OCI-LY1 (cell line): Measurements from ENCODE around the gene C9orf72.

Source experiments
- H2AFZ ChIP-seq: fragments of 200-600 bp; sonication (generic), shearing (Covaris generic); 2 replicates; pipeline ENCODE4 v1.6.0; 2014; ENCODE audit warnings: antibody characterized with exemption, mild to moderate bottlenecking, low read length
- H3F3A ChIP-seq: fragments of 200-600 bp; sonication (generic), shearing (Covaris generic); 2 replicates; pipeline ENCODE4 v1.6.0; 2014; ENCODE audit warnings: mild to moderate bottlenecking, antibody characterized with exemption, low read length, moderate library complexity; ENCODE audit not compliant: insufficient read depth
- H3K27ac ChIP-seq: fragments of 200-600 bp; sonication (generic); 2 replicates; pipeline ENCODE4 v1.5.1; 2014; ENCODE audit warnings: low read length, mixed run types, mild to moderate bottlenecking, low read depth; ENCODE audit not compliant: poor library complexity, severe bottlenecking
- H3K27me3 ChIP-seq: fragments of 200-600 bp; sonication (generic); 2 replicates; pipeline ENCODE4 v1.6.0; 2014; ENCODE audit warnings: antibody characterized with exemption, mild to moderate bottlenecking, low read length, moderate library complexity; ENCODE audit not compliant: insufficient read depth
- H3K36me3 ChIP-seq: fragments of 200-600 bp; sonication (generic); 2 replicates; pipeline ENCODE4 v1.6.1; 2014; ENCODE audit warnings: mild to moderate bottlenecking, antibody characterized with exemption, low read length, moderate library complexity, mixed read lengths; ENCODE audit not compliant: insufficient read depth
- H3K4me1 ChIP-seq: fragments of 200-600 bp; sonication (generic); 2 replicates; pipeline ENCODE4 v1.5.1; 2014; ENCODE audit warnings: mild to moderate bottlenecking, low read length, moderate library complexity; ENCODE audit not compliant: insufficient read depth, severe bottlenecking
- H3K4me2 ChIP-seq: fragments of 200-600 bp; sonication (generic), shearing (Covaris generic); 2 replicates; pipeline ENCODE4 v1.6.1; 2014; ENCODE audit warnings: low read length
- H3K4me3 ChIP-seq: fragments of 200-600 bp; sonication (generic); 2 replicates; pipeline ENCODE4 v1.5.1; 2014; ENCODE audit warnings: low read length, low read depth, mild to moderate bottlenecking, mixed read lengths; ENCODE audit not compliant: poor library complexity, severe bottlenecking
- H3K79me2 ChIP-seq: fragments of 200-600 bp; shearing (Covaris generic); 2 replicates; pipeline ENCODE4 v1.6.1; 2016; ENCODE audit warnings: mixed run types, low read length, mixed read lengths; ENCODE audit not compliant: insufficient read depth
- H3K9ac ChIP-seq: fragments of 200-600 bp; sonication (generic), shearing (Covaris generic); 2 replicates; pipeline ENCODE4 v1.6.1; 2014; ENCODE audit warnings: mild to moderate bottlenecking, low read length, mixed read lengths
- H3K9me2 ChIP-seq: fragments of 200-600 bp; sonication (generic), shearing (Covaris generic); 2 replicates; pipeline ENCODE4 v1.6.1; 2014; ENCODE audit warnings: low read depth, mild to moderate bottlenecking, low read length, mixed read lengths
- H3K9me3 ChIP-seq: fragments of 200-600 bp; shearing (Covaris generic); 2 replicates; pipeline ENCODE4 v1.6.1; 2014; ENCODE audit warnings: low read length, mixed read lengths
- H4K20me1 ChIP-seq: fragments of 200-600 bp; sonication (generic), shearing (Covaris generic); 2 replicates; pipeline ENCODE4 v1.6.0; 2016; ENCODE audit warnings: mild to moderate bottlenecking, low read length; ENCODE audit not compliant: insufficient read depth
- CTCF ChIP-seq: fragments of 200-600 bp; sonication (generic), shearing (Covaris generic); IDR thresholded peaks from 2 replicates; pipeline ENCODE4 v1.5.1; 2017; ENCODE audit warnings: mild to moderate bottlenecking, antibody characterized with exemption, low read length, moderate library complexity, mixed read lengths
- EZH2 ChIP-seq: fragments of 200-600 bp; sonication (generic), shearing (Covaris generic); IDR thresholded peaks from 2 replicates; pipeline ENCODE4 v1.8.0; 2017; ENCODE audit warnings: borderline replicate concordance, mixed run types, mild to moderate bottlenecking, antibody characterized with exemption, low read length, moderate library complexity, mixed read lengths

The C9orf72 gene

DNA sequence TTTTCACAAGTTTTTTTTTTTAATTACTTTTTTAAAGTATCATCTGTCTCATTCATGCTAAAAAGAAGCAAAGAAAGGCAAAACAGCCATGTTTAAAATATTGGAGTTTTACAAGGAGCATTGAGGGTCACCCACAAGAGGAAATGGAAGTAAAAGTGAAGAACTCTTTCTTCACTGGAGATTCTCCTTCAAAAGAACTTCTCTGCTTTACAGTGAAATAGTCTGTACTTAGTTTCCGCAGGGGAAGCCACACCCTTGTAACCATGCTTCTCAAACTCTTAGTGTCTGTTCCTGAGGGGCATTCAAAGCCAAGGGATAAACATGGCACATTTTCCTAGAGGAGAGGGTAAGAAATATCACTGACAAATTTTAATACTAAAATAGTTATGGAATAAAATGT lies 8.6 kb downstream of the C9orf72 start:
- TF ChIP-seq EZH2 (no peak), CTCF (no peak)
- H3K4me1 ChIP-seq = peaks cover 8% of the 10 kb centered on the region

GRCh38 chr9:27563738-27564430 lies 9.4 kb downstream of the C9orf72 start:
- Histone ChIP-seq H4K20me1 (no peaks in the 10 kb centered on the region), H3K9me2 (no peaks in the 10 kb centered on the region), H3K27ac (no peak overlapping the region), H2AFZ (no peak overlapping the region), H3K4me1 (peaks cover 8% of the 10 kb centered on the region), H3K79me2 (no peaks in the 10 kb centered on the region), H3K9ac (no peak overlapping the region), H3K4me3 (no peak overlapping the region), H3K36me3 (peaks cover 48% of the 10 kb centered on the region), H3K27me3 (no peaks in the 10 kb centered on the region), H3F3A (no peaks in the 10 kb centered on the region), H3K4me2 (no peak overlapping the region), H3K9me3 (no peaks in the 10 kb centered on the region)
- TF ChIP-seq CTCF = no peak
- no peak for TF ChIP-seq EZH2

More for the DNA sequence above, 8.6 kb downstream of the C9orf72 start:
- no peaks in the 10 kb centered on the region for H3K9me3 ChIP-seq
- no peak overlapping the region for H3K9ac ChIP-seq
- H3K4me3 ChIP-seq = no peak overlapping the region
- H3K27me3 ChIP-seq = no peaks in the 10 kb centered on the region
- H3K4me2 ChIP-seq = no peak overlapping the region
- H3F3A ChIP-seq = no peaks in the 10 kb centered on the region
- H3K27ac ChIP-seq = no peak overlapping the region
- H3K9me2 ChIP-seq = no peaks in the 10 kb centered on the region
- no peaks in the 10 kb centered on the region for H3K79me2 ChIP-seq
- H3K36me3 ChIP-seq = peaks cover 48% of the 10 kb centered on the region
- H2AFZ ChIP-seq = no peak overlapping the region
- no peaks in the 10 kb centered on the region for H4K20me1 ChIP-seq

- Histone ChIP-seq H4K20me1 (no peaks in the 10 kb centered on the region), H3F3A (no peaks in the 10 kb centered on the region), H3K9me2 (no peaks in the 10 kb centered on the region), H3K4me3 (no peak overlapping the region), H3K79me2 (no peaks in the 10 kb centered on the region), H3K4me1 (peaks cover 8% of the 10 kb centered on the region), H3K36me3 (peaks cover 58% of the 10 kb centered on the region), H3K27ac (no peak overlapping the region), H3K27me3 (no peaks in the 10 kb centered on the region), H3K9me3 (no peaks in the 10 kb centered on the region), H2AFZ (no peak overlapping the region), H3K9ac (no peak overlapping the region), H3K4me2 (no peak overlapping the region)
- no peak for TF ChIP-seq CTCF
- no peak for TF ChIP-seq EZH2
These were observed 11.6 kb downstream of the C9orf72 start for GRCh38 chr9:27561685-27562084.
